GM10266 (cell line): ENCODE results near the gene CHTF8.

Experiments used
- DNase-seq: peaks from one replicate; pipeline ENCODE4 v3.0.0; 2012; ENCODE audit errors: extremely low spot score
- CTCF ChIP-seq: IDR thresholded peaks from 2 replicates; pipeline ENCODE4 v1.5.1; 2012; ENCODE audit warnings: mild to moderate bottlenecking, low read depth; ENCODE audit not compliant: control insufficient read depth, insufficient read depth; ENCODE audit errors: missing control alignments

CHTF8 gene

GRCh38 chr16:69115837-69116236, 16.6 kb downstream of the CHTF8 start:
- TF ChIP-seq CTCF: no peak
- DNase-seq: no peak

GRCh38 chr16:69115361-69115760, 17.0 kb downstream of the CHTF8 start:
- no peak for TF ChIP-seq CTCF
- DNase-seq: no peak

- no peak for DNase-seq
- no peak for TF ChIP-seq CTCF
These were observed 17.4 kb downstream of the CHTF8 start for GRCh38 chr16:69114976-69115355.

- no peak for DNase-seq
- no peak for TF ChIP-seq CTCF
These were observed 17.9 kb downstream of the CHTF8 start for GRCh38 chr16:69114346-69114975.

DNA sequence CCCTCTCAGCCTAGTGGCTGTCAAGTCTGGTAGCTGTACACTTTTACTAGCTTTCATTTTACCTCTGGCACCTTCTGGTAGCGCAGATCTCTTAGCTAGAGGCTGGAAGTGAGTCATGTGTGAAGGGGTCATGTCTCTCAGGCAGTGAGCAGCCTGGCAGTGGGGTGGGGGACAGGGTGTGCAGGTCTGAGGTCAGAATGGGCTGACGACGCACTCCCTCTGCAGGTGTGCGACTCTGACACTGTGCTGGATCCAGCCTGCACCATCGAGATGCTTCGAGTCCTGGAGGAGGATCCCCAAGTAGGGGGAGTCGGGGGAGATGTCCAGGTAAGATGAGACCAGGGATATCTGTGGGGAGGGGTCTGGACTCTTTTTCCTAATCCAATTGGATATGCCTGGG, 19.2 kb downstream of the CHTF8 start:
- TF ChIP-seq CTCF: no peak
- DNase-seq: no peak

- peak; percentile 72 for TF ChIP-seq CTCF
- peak; percentile 77 for DNase-seq
These were observed 19.9 kb downstream of the CHTF8 start for GRCh38 chr16:69112285-69113129.

DNA sequence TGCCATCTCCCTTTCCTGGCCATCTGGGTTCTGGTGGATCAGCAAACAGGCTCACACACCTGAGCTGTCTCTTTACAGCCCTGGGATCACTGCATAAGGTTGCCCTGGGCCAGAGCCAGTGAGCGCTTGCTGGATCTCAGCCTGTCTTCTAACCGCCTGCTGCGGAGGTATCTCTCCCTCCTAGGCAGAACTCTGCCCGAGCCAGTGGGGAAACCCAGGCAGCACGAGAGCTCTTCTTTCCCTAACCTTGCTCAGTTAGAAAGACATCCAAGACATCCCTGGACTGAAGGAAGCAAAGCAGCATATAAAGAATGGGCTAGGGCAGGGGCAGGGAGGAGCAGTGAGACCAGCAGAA, 20.5 kb downstream of the CHTF8 start:
- no peak for TF ChIP-seq CTCF
- DNase-seq: no peak
